Measurements from ENCODE around the gene ROPN1B.
"Not testable (repeated sequence)": the region's sequence is repeated elsewhere in the genome, so short reads cannot be mapped to it uniquely, and the experiment has no call there.

DNA sequence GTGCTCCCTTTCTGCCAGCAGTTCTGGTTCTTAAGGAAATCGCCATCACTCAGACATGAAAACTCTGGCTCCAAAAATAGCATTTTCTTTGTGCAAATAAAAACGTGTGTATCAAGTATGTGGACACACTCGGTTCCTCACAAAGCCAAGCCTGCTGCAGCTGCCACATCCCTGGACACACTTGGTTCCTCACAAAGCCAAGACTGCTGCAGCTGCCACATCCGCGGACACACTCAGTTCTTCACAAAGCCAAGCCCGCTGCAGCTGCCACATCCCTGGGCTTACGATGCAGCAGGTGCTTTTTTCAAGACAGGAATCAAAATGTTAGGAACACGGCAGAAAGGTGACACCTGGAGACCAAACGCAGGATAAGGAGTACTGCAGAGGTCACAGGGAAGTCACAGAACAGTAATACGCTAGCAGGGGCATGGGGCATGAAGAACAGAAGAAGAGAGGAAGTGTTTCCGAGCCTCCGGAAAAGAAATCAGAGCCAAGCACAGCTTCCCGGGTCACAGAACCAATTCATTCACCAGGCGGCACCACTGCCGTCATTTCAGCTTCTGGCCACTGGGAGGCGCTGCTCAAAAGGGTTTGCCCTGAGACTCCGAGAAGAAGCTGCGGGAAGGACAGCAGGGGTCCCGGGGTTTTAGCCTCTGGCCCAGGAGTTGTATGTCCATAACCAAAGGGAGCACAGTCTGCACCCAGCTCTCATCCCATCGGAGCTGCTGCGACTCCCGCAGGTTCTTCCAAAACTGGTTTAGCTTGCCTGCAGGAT is 40.0 kb upstream of the ROPN1B start:
- TF ChIP-seq TCF12 (IDR thresholded peaks at IDR 0.05; ENCODE audit: low read depth, low read length); SIN3A (conservative IDR thresholded peaks at IDR 0.05 in 1 of 2, IDR thresholded peaks at IDR 0.05 in 1 of 2; ENCODE audit: low read depth in 1 of 2, low read length in 2 of 2); GTF2F1 (IDR thresholded peaks at IDR 0.05; ENCODE audit: borderline replicate concordance, low read depth, low read length); NRF1 (IDR thresholded peaks at IDR 0.05; ENCODE audit: low read depth, low read length); BCL11A (IDR thresholded peaks at IDR 0.05; ENCODE audit: low read depth in 2 of 2, low read length in 2 of 2); POLR2A (IDR thresholded peaks at IDR 0.05; ENCODE audit: control extremely low read depth in 1 of 2, low read depth in 2 of 2, low read length in 2 of 2): not testable (repeated sequence)
- peak; percentile 59 to 61 for TF ChIP-seq RAD21 (IDR thresholded peaks at IDR 0.05 in 1 of 2, conservative IDR thresholded peaks at IDR 0.05 in 1 of 2; ENCODE audit: low read depth in 2 of 2, low read length in 2 of 2)
